H54 (cell line): ENCODE data around the gene ABLIM1.
A peak's percentile ranks its signal among the peaks of the same experiment; 100 is the strongest.
"Not testable (repeated sequence)": the region's sequence is repeated elsewhere in the genome, so short reads cannot be mapped to it uniquely, and the experiment has no call there.

ENCODE experiments used
- DNase-seq: peaks from one replicate; pipeline ENCODE4 v3.0.0; 2011; ENCODE audit warnings: low spot score, mixed read lengths; ENCODE audit not compliant: insufficient read length
- FAIRE-seq: peaks from 3 replicates; lab custom pipeline; 2011; peaks lifted over from hg19 to GRCh38; lab: Jason Lieb, UNC
- POLR2A ChIP-seq: IDR thresholded peaks from 2 replicates; pipeline ENCODE4 v1.6.1; 2011; ENCODE audit warnings: low read depth, mild to moderate bottlenecking, low read length

Gene ABLIM1

DNA sequence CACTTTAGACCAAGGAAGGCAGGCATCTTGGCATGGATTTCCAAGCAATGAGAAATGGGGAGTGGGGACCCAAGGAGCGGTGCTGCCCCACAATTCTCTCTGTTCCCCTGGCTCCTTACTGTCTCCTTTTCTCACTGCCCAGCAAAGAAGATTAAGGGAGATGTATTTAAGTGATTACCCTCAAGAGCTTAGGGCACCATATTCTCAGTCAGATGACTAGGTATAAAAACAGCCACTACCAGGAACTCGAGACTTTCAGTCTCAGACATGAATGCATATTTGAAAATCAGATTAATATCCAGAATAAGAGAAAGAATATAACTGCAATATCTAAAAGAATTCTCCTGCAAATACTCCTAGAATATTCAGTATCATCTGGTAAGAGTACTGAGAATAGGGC, at the start of gene ABLIM1:
Gene ABLIM1 (minus strand): TSS at position 101 of the 400 bp plus-strand sequence. CDS start 75 bp downstream, at position 26.
- no peak for FAIRE-seq
- TF ChIP-seq POLR2A: no peak
- DNase-seq: no peak

DNA sequence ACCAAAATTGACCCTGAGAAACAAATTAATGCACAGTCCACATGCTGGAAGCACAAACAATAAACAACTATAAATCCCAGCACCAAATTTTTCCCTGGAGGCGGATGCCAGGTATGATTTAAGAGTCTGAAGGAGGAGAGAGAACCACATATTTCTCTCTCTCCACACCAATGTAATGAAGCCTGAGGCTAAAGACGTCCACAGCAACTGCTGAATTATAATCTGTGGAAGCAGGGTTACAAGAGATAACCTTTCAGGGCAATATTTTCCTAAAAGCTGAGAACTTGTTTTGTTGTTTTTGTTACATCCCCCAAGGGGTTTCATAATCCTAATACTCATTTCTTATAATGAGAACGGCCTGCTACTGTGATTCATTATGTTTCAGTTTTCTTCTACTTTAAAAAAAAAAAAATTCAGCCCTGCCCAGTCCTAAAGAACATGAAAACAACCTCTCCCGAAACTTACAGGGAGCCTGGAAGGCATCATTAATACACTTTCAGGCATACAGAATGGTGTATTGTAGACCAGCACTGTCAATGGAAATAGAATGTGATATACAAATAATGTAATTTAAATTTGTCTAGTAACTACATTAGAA, 48.5 kb upstream of the ABLIM1 start:
- no peak for DNase-seq
- no peak for FAIRE-seq
- TF ChIP-seq POLR2A: no peak

DNA sequence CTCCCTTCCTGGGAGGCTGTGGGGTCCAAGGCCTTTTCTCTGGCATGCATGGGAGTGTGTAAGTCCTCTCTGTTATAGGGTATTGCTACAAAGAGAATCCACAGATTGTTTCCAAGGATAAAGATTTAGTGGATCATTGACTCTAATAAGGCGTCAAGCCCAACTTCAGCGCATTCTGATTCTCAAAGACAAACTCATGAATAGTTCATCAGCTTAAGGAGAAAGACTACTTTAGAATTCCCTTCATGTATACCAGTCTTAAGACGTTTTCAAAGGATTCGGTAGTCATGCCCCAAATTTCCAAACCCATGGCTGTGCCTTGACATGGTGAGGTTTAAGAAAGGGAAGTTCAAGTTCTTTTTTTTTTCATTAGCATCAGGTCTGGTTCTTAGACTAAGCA, 46.6 kb upstream of the ABLIM1 start:
- DNase-seq (no peak), FAIRE-seq (no peak)
- TF ChIP-seq POLR2A: no peak

DNA sequence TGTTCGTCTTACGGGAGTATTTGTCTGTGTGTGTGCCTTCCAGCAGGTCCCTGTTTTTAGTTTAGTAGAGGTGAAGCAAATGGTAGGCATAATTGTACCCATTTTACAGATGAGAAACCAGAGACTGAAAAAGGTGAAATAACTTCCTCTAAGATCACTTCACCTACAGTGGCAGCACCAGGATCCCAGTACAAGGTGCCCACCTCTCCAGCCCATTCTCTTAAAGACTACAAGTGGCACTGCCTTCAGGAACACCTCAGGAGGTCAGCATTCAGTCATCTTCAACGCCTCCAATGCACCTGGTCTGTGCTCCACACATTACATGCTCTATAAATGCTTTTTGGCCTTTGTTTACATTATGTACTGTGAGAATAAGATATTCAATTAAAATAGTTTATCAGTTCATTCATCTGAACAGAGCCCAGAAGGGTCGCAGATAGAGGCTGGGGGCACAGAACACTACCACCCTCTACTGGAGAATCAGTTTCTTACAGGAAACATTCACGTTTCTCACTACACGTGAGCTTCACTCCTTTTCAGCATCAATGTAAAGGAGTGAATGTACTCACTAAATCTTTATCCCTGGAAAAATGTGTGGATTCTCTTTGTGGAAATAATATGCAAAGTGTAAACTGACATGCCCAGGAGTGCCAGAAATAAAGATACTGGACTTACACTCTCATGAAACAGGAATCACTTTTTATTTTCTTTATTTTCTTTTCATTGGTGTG, 45.5 kb upstream of the ABLIM1 start:
- DNase-seq: no peak
- FAIRE-seq: peak; percentile 23
- TF ChIP-seq POLR2A: no peak

DNA sequence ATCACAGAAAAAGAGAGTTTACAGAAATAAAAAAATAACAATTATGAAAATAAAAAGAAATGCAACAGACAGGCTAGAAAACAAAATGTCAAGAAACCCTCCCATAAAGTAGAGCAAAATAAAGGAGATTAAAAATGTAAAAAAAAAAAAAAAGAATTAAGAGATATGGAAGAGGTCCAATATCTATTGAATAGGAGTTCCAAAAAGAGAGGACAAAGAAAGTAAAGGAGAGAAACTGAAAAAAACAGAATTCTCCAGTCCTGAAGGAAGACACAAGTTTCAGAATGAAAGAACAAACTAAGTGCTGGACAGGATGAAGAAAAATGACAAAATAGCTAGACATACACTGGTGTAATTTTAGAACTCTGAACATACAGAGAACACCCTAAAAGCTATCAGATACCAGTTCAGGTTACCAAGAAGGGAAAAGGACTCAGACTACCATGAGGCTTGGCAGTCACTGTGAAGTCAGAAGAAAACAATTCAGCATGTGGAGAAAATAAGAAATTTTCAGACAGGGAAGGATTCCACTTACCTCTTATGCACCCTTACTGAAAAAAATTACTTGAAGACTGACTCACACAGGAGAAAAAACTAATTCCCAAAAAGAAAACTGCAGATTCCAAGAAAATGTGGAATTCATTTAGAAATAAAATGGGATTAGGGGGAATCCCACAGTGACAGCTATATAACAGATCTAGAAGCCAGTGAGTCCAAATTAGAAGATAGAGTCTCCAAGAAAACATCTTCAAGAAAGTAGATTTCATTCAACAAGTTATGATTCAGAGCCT, 40.4 kb upstream of the ABLIM1 start:
- DNase-seq (no peak), FAIRE-seq (no peak)
- TF ChIP-seq POLR2A: no peak

DNA sequence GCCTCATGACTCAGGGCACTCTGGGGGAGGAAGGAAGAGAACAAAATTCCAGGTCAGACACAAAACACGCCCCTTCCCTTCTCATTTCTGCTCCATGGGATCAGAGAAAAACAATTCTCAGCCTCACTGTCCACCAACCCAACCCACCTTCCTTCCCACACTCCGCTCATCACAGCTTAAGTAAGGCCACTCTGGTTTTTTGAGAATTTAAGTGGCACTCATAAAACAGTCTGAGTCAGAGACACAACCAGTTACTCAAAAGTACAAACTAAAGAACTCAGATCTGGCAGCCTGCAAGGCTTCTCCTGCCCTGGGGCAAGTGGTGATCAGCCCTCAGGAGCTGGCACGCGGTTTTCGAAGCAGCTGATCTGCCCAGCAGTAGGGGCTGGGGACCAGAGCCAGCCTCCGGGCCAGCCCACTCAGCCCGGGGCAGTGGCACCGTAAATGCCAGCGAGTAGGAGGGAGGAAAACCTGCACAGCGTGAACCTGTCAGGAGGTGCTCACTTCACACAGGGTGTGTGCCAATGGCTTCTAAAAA, 39.1 kb upstream of the ABLIM1 start:
- FAIRE-seq (peak; percentile 50), DNase-seq (no peak)
- no peak for TF ChIP-seq POLR2A

DNA sequence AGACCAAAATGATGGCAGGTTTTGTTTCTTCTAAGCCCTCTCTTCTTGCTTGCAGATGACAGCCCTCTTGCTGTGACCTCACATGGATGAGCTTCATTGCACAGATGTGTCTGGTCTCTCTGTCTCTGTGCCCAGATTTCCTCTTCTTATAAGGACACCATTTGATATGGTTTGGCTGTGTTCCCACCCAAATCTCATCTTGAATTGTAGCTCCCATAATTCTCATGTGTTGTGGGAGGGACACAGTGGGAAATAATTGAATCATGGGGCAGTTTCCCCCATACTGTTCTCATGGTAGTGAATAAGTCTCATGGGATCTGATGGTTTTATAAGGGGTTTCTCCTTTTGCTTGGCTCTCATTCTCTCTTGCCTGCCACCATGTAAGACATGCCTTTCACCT, 38.2 kb upstream of the ABLIM1 start:
- FAIRE-seq, DNase-seq: not testable (repeated sequence)

DNA sequence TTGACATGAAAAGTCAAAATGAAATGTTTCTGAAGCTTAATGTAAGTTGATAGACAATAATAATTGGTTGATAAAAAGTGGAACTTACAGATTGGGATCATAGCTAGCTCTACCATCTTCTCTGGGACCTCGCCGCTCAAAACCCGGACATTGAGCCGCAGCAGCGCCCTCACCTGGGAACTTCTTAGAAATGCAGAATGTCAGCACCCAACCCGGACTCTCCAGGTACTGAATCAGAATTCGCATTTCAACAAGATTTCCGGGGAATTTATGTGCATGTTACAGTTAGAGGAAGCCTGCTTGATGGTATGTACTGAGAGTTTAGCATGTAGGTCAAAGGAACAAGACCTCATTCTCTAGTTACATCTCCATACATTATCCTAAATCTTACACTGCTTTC, 36.7 kb upstream of the ABLIM1 start:
- FAIRE-seq: no peak

DNA sequence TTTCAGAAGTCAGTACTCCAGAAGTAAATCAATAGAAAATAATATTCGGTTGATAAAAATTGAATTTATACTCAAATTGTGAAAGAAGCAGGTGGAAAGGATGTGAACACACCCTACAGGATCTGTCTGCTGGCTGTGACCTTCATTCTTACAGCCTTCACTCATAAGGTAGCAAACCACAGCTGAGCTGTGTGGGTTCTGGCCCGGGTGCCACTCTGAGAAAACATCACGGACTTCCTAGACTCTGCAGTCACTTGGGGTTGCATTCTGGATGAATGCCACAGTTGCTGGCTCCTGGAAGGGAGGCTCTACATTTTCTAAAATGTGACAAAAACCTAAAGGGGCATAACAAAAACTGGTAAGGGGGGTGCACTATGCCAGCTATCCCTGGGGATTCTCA, 36.0 kb upstream of the ABLIM1 start:
- FAIRE-seq (no peak), DNase-seq (no peak)
- no peak for TF ChIP-seq POLR2A

More for the DNA sequence above, 36.7 kb upstream of the ABLIM1 start:
- no peak for TF ChIP-seq POLR2A
- no peak for DNase-seq

DNA sequence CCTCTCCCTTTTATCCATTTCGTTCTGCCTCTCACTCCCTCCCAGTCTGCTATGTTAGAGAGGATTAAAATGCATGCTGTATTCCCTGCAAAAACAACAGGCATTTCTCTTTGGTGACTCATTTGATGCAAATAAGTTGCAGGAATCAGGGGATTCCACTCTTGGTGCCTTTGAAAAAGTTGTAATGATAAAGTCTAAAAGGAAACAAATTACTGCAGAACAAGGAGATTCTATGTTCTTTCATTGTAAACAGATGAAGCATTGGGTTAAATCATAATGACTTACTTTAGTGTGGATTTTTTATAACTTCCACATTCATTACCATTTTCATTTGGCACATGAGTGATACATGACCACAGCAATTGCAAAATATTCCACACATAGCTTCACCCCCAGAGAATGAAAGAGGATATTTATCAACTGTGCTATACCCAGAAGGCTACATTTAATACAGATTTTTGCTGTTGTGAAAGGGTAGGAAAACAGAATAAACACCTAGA, 33.4 kb upstream of the ABLIM1 start:
- no peak for DNase-seq
- no peak for TF ChIP-seq POLR2A
- FAIRE-seq: no peak

DNA sequence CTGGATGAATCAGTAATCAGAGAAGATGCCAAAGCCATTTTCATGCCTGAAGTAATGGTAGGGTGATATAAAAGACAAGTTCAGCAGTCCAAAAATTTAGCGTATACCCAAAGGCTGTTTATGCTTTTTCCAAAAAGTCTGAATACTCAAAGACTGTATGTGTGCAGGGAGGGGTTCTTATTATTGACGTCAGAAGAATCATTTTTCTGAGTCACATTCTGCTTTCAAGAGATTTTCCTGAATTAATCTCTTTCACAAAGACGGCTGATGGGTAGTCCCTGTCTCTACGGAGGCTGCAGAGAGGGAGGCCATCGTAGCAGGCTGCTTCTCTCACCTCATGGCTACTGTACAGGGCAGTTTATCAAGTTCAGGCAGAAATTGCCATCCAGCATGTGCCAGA, 30.7 kb upstream of the ABLIM1 start:
- DNase-seq (no peak), FAIRE-seq (no peak)
- TF ChIP-seq POLR2A: no peak

DNA sequence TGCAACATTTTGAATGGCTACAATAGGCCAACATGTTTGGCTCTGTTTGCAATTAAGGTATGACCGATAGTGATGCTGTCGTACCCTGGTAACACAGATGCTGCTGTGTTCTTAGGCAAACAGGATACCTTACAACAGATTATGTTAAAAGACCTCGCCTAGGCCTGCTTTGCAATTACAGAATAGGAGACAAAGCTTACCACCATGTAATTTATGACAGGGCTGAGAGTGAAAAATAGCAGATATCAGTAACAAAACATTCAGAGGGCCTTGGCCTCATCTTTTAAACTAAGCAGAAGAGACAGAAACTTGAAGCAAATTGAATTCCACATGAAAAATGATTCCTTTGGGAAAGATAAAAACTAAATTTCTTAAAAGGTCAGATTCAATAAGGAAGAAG, 29.4 kb upstream of the ABLIM1 start:
- no peak for TF ChIP-seq POLR2A
- no peak for FAIRE-seq
- no peak for DNase-seq

DNA sequence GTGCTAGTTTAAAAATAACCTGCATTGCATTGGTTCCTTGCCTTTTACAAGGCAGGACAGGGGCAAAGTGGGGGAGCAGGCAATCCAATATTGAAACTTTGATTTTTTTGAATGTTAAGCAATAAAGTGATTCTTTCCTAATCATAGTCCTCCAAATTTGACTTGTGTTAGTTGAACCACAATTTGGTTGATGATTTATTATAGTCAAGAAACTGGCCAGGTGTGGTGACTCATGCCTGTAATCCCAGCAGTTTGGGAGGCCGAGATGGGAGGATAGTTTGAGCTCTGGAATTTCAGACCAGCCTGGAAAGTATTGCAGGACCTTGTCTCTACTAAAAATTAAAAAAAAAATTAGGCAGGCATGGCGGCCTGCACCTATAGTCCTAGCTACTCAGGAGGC, 27.9 kb upstream of the ABLIM1 start:
- FAIRE-seq (no peak), DNase-seq (no peak)
- no peak for TF ChIP-seq POLR2A

DNA sequence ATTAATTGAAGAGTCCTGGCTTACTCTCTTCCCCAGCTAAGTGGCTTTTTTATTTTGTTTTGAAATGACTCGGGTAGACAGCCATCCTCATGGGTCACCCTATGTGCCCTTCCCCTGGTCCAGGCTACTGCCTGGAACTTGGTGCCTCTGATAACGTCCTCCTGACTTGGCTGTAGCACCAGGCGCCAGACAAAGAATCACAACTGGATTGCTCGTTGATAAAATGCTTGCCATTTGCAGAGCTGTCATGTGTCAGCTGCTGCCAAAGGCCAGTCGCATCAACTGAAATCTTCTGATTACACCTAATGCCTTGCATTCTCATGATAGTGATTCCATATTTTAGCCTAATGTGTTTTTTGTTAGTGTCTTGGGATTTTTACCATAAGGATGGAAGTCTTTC, 27.4 kb upstream of the ABLIM1 start:
- DNase-seq (no peak), FAIRE-seq (no peak)
- no peak for TF ChIP-seq POLR2A
